Lower leg skin (tissue), 4 donors: ENCODE results near the gene RAP1GAP. TPM values are rescaled to one million over a fixed set of nuclear protein-coding genes. Genes with fewer than 3 reads are reported as not detected.

Source experiments
- DNase-seq, 2 donors: peaks; one replicate each; pipeline ENCODE4 v3.0.0-alpha.2; 2019; ENCODE audit warnings: low spot score in 2 of 2
- H3K4me3 ChIP-seq: fragments of 200-600 bp; sonication (generic); 2 replicates; pipeline ENCODE4 v1.5.1; 2017; ENCODE audit warnings: mild to moderate bottlenecking, low read depth; ENCODE audit not compliant: poor library complexity, severe bottlenecking
- CTCF ChIP-seq, 3 donors: fragments of 450-650 bp; IDR thresholded peaks; one replicate each; pipeline ENCODE4 v1.5.1; 2016; ENCODE audit warnings: antibody characterized with exemption in 3 of 3, mild to moderate bottlenecking in 3 of 3, moderate library complexity in 2 of 3
- POLR2A ChIP-seq, 2 donors: fragments of 450-650 bp; IDR thresholded peaks; one replicate each; pipeline ENCODE4 v1.6.1; 2016 to 2017; ENCODE audit warnings: antibody characterized with exemption in 2 of 2, mild to moderate bottlenecking in 1 of 2, moderate library complexity in 1 of 2
- WGBS, 2 donors: methylation state at CpG; one replicate each; pipeline ENCODE4 v1.1.5; 2018; 5-methylcytosine and 5-hydroxymethylcytosine counted together
- intact Hi-C: fragments of 100-400 bp; cut with DNase I; formaldehyde crosslinking; loops from one replicate; pipeline ENCODE4 v1.15.0; 2023; ENCODE audit warnings: low total_unique reads
- total RNA-seq, 4 donors: library from RNA; depleted of rRNA; stranded (reverse); fragments of >200 nt; gene quantifications; one replicate each; pipeline ENCODE4 v1.1.0, GENCODE V29; 2016

The RAP1GAP gene
- total RNA-seq, 4 donors from 2014 or later = 1.3 to 4.0 (median 2.6) TPM

- H3K4me3 ChIP-seq = no peak overlapping the region
- 32 to 49% methylated on average over 3 to 4 of the region's 4 CpGs for WGBS, 2 donors
Observed at GRCh38 chr1:21659924-21660326, 9.2 kb downstream of the RAP1GAP start.

GRCh38 chr1:21659099-21659923 lies 9.8 kb downstream of the RAP1GAP start:
- intact Hi-C loops = loop anchor here (10.0 kb wide), 1 partner anchor 145 kb away; no protein-coding TSS in a partner anchor
- DNase-seq = peak; percentile 60 to 94
- H3K4me3 ChIP-seq = no peak overlapping the region
- 1 to 5% methylated on average over 26 to 55 of the region's 64 CpGs for WGBS, 2 donors
- no peak for TF ChIP-seq POLR2A (IDR thresholded peaks at IDR 0.05)
- peak in 1 of 3 donors; percentile 46 for TF ChIP-seq CTCF (IDR thresholded peaks at IDR 0.05)

More at GRCh38 chr1:21659924-21660326, 9.2 kb downstream of the RAP1GAP start:
- intact Hi-C loops = loop anchor here (5.0 to 10.0 kb wide), 2 partner anchors 145 to 428 kb away; no protein-coding TSS in a partner anchor
- TF ChIP-seq POLR2A (IDR thresholded peaks at IDR 0.05) (no peak), CTCF (IDR thresholded peaks at IDR 0.05) (no peak)
- DNase-seq = no peak

GRCh38 chr1:21657456-21658190 lies 11.5 kb downstream of the RAP1GAP start:
- H3K4me3 ChIP-seq = no peak overlapping the region
- intact Hi-C loops = loop anchor here (10.0 kb wide), 1 partner anchor 143 kb away; no protein-coding TSS in a partner anchor
- WGBS, 2 donors = 76 to 82% methylated on average over 10 of the region's 10 CpGs
- DNase-seq = no peak
- TF ChIP-seq CTCF (IDR thresholded peaks at IDR 0.05) = no peak
- TF ChIP-seq POLR2A (IDR thresholded peaks at IDR 0.05) = no peak

- intact Hi-C loops = loop anchor here (10.0 kb wide), 1 partner anchor 141 kb away; no protein-coding TSS in a partner anchor
- no peak for DNase-seq
- H3K4me3 ChIP-seq = no peak overlapping the region
- TF ChIP-seq POLR2A (IDR thresholded peaks at IDR 0.05) = no peak
- TF ChIP-seq CTCF (IDR thresholded peaks at IDR 0.05) = no peak
- WGBS, 2 donors = 19 to 39% methylated on average over 4 of the region's 4 CpGs
Observed at GRCh38 chr1:21655748-21656147, 13.4 kb downstream of the RAP1GAP start.

- TF ChIP-seq POLR2A (IDR thresholded peaks at IDR 0.05) (no peak), CTCF (IDR thresholded peaks at IDR 0.05) (no peak)
- WGBS, 2 donors = 82 to 84% methylated on average over 4 of the region's 4 CpGs
- no peak overlapping the region for H3K4me3 ChIP-seq
- no peak for DNase-seq
- intact Hi-C loops = loop anchor here (10.0 kb wide), 1 partner anchor 140 kb away; no protein-coding TSS in a partner anchor
Observed at GRCh38 chr1:21655259-21655658, 13.9 kb downstream of the RAP1GAP start.
